ENCODE data around the gene AFF2.

The AFF2 gene

GRCh38 chrX:148513661-148514060, 13.2 kb downstream of the AFF2 start:
- DNase-seq: no peak
- TF ChIP-seq POLR2A (IDR thresholded peaks at IDR 0.05; ENCODE audit: low read length) (no peak), GATA1 (IDR thresholded peaks at IDR 0.05; ENCODE audit: low read depth, low read length) (no peak)

- TF ChIP-seq GATA1 (IDR thresholded peaks at IDR 0.05; ENCODE audit: low read depth, low read length): no peak
- no peak for TF ChIP-seq POLR2A (IDR thresholded peaks at IDR 0.05; ENCODE audit: low read length)
These were observed 16.8 kb downstream of the AFF2 start for GRCh38 chrX:148517176-148517575.

GRCh38 chrX:148522006-148522405, 21.6 kb downstream of the AFF2 start:
- TF ChIP-seq GATA1 (IDR thresholded peaks at IDR 0.05; ENCODE audit: low read depth, low read length) (no peak), POLR2A (IDR thresholded peaks at IDR 0.05; ENCODE audit: low read length) (no peak)
- no peak for DNase-seq

More at GRCh38 chrX:148517176-148517575, 16.8 kb downstream of the AFF2 start:
- no peak for DNase-seq

GRCh38 chrX:148523303-148524080, 23.1 kb downstream of the AFF2 start:
- TF ChIP-seq GATA1 (IDR thresholded peaks at IDR 0.05; ENCODE audit: low read depth, low read length) (no peak), POLR2A (IDR thresholded peaks at IDR 0.05; ENCODE audit: low read length) (no peak)
- no peak for DNase-seq

- peak; percentile 23 to 38 for DNase-seq
- no peak for TF ChIP-seq POLR2A (IDR thresholded peaks at IDR 0.05; ENCODE audit: low read length)
- TF ChIP-seq GATA1 (IDR thresholded peaks at IDR 0.05; ENCODE audit: low read depth, low read length): no peak
These were observed 30.2 kb downstream of the AFF2 start for GRCh38 chrX:148530464-148531077.

GRCh38 chrX:148534291-148534690, 33.9 kb downstream of the AFF2 start:
- no peak for DNase-seq
- TF ChIP-seq GATA1 (IDR thresholded peaks at IDR 0.05; ENCODE audit: low read depth, low read length) (no peak), POLR2A (IDR thresholded peaks at IDR 0.05; ENCODE audit: low read length) (no peak)

GRCh38 chrX:148535639-148536038, 35.2 kb downstream of the AFF2 start:
- no peak for TF ChIP-seq POLR2A (IDR thresholded peaks at IDR 0.05; ENCODE audit: low read length)
- no peak for DNase-seq

- TF ChIP-seq GATA1 (IDR thresholded peaks at IDR 0.05; ENCODE audit: low read depth, low read length): no peak
- TF ChIP-seq POLR2A (IDR thresholded peaks at IDR 0.05; ENCODE audit: low read length): no peak
- DNase-seq: no peak
These were observed 36.5 kb downstream of the AFF2 start for GRCh38 chrX:148536961-148537360.

- TF ChIP-seq POLR2A (IDR thresholded peaks at IDR 0.05; ENCODE audit: low read length) (no peak), GATA1 (IDR thresholded peaks at IDR 0.05; ENCODE audit: low read depth, low read length) (no peak)
- no peak for DNase-seq
These were observed 37.3 kb downstream of the AFF2 start for GRCh38 chrX:148537556-148538182.

GRCh38 chrX:148538582-148538981, 38.2 kb downstream of the AFF2 start:
- TF ChIP-seq GATA1 (IDR thresholded peaks at IDR 0.05; ENCODE audit: low read depth, low read length) (no peak), POLR2A (IDR thresholded peaks at IDR 0.05; ENCODE audit: low read length) (no peak)
- peak in 1 of 2 experiments; percentile 1 for DNase-seq

GRCh38 chrX:148540114-148540513, 39.7 kb downstream of the AFF2 start:
- TF ChIP-seq POLR2A (IDR thresholded peaks at IDR 0.05; ENCODE audit: low read length): no peak
- no peak for TF ChIP-seq GATA1 (IDR thresholded peaks at IDR 0.05; ENCODE audit: low read depth, low read length)
- peak; percentile 19 to 74 for DNase-seq

GRCh38 chrX:148540671-148541583, 40.5 kb downstream of the AFF2 start:
- no peak for TF ChIP-seq POLR2A (IDR thresholded peaks at IDR 0.05; ENCODE audit: low read length)
- TF ChIP-seq GATA1 (IDR thresholded peaks at IDR 0.05; ENCODE audit: low read depth, low read length): no peak
- peak in 1 of 2 experiments; percentile 11 for DNase-seq

GRCh38 chrX:148541584-148541940, 41.1 kb downstream of the AFF2 start:
- no peak for DNase-seq
- TF ChIP-seq POLR2A (IDR thresholded peaks at IDR 0.05; ENCODE audit: low read length): no peak
- no peak for TF ChIP-seq GATA1 (IDR thresholded peaks at IDR 0.05; ENCODE audit: low read depth, low read length)

All from erythroblast (primary cell).